LNCAP (cell line): Measurements from ENCODE around the gene BFSP2.

Source experiments
- TF ChIP-seq, protein P1 (sequence below): fragments of 450-650 bp; IDR thresholded peaks from 2 replicates; pipeline ENCODE4 v1.5.1; 2017; ENCODE audit warnings: mild to moderate bottlenecking

BFSP2 gene

DNA sequence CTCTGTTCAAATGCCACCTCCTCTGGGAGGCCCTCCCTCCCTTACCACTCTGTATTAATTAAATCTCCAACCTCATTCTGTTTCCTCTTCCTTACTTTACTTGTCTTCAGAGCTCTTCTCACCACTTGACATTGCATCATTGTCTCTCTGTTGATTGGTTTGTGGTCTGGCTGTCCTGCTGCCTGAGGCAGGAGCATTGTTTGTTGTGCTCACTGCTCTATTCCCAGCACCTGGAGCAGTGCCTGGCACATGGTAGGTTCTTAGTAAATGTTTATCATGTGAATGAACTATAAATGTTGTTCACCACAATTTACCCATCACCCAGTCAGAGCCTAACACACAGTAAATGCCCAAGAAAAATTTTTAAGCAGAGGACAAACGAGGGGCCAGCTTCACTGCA, 6.7 kb upstream of the BFSP2 start:
- TF ChIP-seq, protein P1, sequence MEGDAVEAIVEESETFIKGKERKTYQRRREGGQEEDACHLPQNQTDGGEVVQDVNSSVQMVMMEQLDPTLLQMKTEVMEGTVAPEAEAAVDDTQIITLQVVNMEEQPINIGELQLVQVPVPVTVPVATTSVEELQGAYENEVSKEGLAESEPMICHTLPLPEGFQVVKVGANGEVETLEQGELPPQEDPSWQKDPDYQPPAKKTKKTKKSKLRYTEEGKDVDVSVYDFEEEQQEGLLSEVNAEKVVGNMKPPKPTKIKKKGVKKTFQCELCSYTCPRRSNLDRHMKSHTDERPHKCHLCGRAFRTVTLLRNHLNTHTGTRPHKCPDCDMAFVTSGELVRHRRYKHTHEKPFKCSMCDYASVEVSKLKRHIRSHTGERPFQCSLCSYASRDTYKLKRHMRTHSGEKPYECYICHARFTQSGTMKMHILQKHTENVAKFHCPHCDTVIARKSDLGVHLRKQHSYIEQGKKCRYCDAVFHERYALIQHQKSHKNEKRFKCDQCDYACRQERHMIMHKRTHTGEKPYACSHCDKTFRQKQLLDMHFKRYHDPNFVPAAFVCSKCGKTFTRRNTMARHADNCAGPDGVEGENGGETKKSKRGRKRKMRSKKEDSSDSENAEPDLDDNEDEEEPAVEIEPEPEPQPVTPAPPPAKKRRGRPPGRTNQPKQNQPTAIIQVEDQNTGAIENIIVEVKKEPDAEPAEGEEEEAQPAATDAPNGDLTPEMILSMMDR: no peak

DNA sequence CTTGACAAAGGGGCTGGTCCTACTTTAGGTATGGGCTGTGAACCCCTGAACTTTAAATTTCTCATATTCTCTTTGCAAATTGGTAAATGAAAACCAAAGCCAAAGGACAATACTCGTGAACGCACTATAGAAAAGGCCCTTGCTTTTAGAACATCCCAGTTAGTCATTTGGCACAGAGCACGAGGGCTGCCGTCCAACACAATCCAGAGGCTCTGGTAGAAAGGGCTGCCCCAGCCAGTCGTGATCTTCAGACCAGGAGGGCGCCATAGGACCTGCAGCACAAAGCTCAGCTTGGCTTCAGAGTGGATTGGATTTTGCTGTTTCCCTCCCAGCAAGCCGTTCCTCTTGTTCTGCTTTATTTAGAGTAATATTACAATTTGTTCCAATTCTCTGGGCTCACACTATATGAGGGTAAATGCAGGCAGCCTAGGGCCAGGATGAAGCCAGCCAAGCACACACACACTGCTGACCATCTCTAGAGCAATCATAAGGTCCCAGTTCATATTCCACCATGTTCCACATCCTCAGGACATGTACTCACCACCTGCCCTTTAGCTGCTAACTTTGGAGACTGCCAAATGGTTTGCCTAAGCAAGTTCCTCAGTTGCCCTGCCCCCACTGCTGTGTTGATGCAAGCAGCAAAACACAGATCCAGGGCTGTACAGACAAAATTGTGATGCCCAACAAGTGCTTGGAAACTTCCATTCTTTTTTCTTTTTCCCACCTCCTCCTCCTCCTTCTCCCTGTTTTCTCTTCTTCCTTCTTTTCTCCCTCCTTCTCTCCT, 6.0 kb upstream of the BFSP2 start:
- TF ChIP-seq, protein P1: no peak

DNA sequence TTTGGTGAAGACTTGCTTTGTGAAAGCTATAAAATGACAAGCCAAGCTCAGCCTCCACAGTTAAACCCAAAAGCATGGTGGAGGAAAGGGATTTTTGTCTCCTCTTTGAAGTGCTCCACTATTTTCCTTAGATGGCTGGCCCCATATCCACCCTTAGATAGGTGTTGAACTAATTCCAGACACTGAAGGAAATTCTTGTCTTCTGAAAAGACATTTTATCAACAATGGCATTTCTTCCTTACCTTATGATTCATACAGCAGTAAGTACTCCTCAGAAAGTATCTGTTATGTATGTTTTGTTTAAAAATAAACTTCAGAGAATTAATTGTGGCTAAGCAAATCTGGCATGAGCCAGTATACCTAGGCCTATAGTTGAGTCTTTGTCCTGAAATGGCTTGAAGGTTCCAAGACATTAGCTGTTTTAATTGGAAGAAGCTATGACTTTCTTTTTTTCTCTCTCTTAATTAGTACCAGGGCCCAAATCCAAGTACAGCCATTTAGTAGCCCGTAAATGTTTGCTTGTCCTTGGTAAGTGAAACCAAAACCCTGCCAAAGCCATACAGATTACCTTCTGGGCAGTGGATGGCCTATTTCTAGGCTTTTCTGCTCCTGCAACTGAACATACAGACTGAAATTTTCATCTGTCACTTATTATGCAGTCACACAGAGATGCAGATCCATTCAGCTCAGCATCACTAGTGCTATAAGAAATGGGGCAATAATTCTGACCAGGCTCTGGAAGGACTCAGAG, 5.1 kb upstream of the BFSP2 start:
- TF ChIP-seq, protein P1: no peak

DNA sequence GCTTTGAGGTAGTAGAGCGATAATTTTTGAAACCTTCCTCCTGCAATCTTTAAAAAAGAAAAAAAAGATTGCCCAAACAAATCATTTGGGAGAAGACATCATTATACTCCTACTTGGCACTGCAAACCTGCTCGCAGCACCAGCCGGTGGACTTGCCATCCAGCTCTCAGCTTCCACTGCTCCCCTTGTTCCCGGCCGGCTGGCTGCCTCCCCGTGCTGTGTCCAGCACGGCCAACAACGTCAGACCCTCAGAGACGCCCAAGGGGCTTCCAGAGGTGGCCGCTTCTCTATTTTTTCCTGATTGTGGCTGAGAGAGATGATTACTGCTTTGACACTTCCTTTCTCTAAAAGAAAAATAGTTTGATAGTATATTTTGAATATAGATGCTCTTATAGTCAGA, 3.0 kb upstream of the BFSP2 start:
- TF ChIP-seq, protein P1: no peak

DNA sequence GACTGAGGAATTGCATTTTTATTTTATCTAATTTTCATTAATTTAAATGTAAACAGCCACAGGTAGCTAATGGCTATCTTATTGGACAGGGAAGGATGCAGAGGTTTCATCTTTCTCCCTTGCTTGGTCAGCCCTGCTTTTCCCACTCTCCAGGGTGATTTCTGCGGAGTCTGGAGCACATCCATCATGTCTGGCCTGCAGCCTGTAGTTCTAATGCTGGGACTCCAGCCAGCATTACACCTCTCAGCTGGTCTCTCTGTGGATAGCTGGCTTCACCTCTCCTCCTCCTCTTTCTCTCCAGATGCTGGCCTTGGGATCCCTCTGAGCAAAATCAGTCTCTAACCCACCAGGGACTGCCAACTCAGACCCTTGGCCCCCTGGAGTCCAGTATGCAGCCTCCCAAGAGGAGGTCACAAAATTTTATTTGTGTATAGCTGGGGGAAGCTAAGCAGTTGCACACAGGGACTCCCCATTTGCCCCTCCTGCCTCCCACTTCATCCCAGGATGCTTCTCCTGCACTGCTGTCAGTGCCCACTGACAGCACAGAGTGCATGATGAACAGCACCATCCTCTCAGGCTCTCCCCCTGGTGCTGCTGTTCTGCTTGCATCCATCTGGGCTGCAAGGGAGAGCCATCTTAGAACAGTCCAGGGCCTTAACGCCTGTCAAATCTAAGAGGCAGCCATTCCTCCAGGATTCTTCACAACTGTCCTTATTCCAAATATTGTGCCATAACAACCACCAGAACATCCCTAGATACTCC, 1.7 kb downstream of the BFSP2 start:
- TF ChIP-seq, protein P1: no peak

DNA sequence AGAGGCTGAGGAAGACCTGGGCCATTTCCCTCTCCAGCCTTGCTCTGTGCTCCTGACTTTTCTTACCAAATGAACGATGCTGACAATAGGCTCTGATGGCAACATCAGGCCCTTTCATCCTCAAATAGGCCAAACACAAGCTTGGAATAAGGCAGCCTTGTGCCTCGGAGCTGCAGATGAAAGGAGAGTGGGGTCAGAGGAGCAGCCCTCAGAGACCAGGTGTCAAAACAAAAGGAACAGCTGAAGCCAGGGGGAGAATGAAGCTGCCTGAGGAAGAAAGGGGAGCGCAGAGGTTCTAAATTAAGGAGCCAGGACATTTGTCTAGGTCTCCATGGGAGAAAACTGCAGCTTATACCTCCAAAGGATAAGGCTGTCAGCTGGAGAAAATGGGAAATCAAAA, 5.1 kb downstream of the BFSP2 start:
- TF ChIP-seq, protein P1: no peak

DNA sequence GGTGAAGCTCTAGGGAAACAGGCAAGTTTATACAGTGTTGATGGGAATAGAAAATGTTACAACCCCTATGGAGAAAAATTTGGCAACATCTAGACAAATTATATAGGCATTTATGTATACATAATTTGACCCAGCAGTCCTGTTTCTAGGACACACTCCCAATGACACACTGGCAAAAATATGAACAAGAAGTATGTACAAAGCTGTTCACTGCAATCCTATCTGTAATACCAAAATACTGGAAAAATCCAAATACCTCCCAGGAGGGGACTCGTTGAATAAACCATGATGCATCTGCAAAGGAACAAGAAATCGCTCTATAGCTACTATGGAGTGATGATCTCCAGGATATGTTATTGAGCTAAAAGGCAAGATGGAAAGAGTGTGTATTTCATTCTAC, 8.5 kb downstream of the BFSP2 start:
- TF ChIP-seq, protein P1: no peak
